Stimulated activated CD8-positive, alpha-beta memory T cell treated with anti-CD3 and anti-CD28 coated beads, Interleukin-12 subunit alpha, Interleukin-12 subunit beta, amount 100 ng/mL, for 4 hours (primary cell): Measurements from ENCODE around the gene GREB1.

ENCODE experiments used
- DNase-seq: peaks from one replicate; pipeline ENCODE4 v3.0.0-alpha.2; 2020; ENCODE audit warnings: low read depth

The GREB1 gene

GRCh38 chr2:11533278-11534070 lies at the start of gene GREB1:
TSS of gene GREB1 (plus strand) at chr2:11534045. CDS start at chr2:11556615, 22,570 bp downstream.
- DNase-seq: no peak

- DNase-seq: no peak
These were observed 45.0 kb upstream of the GREB1 start for GRCh38 chr2:11488809-11489208.

GRCh38 chr2:11490194-11490593 lies 43.7 kb upstream of the GREB1 start:
- DNase-seq: no peak

- no peak for DNase-seq
These were observed 42.4 kb upstream of the GREB1 start for GRCh38 chr2:11491348-11491933.

GRCh38 chr2:11492244-11492643 lies 41.6 kb upstream of the GREB1 start:
- no peak for DNase-seq

- DNase-seq: no peak
These were observed 41.1 kb upstream of the GREB1 start for GRCh38 chr2:11492720-11493119.

GRCh38 chr2:11493282-11493681 lies 40.6 kb upstream of the GREB1 start:
- no peak for DNase-seq

- DNase-seq: no peak
These were observed 39.5 kb upstream of the GREB1 start for GRCh38 chr2:11494310-11494709.

- DNase-seq: no peak
These were observed 37.8 kb upstream of the GREB1 start for GRCh38 chr2:11495844-11496681.

- DNase-seq: no peak
These were observed 35.3 kb upstream of the GREB1 start for GRCh38 chr2:11498543-11499034.

- DNase-seq: no peak
These were observed 34.6 kb upstream of the GREB1 start for GRCh38 chr2:11499081-11499743.

- DNase-seq: no peak
These were observed 33.0 kb upstream of the GREB1 start for GRCh38 chr2:11500702-11501303.

GRCh38 chr2:11502740-11503292 lies 31.0 kb upstream of the GREB1 start:
- DNase-seq: no peak

GRCh38 chr2:11503354-11503927 lies 30.4 kb upstream of the GREB1 start:
- DNase-seq: no peak

- no peak for DNase-seq
These were observed 27.9 kb upstream of the GREB1 start for GRCh38 chr2:11505652-11506610.

GRCh38 chr2:11506611-11506969 lies 27.3 kb upstream of the GREB1 start:
- DNase-seq: no peak

- DNase-seq: no peak
These were observed 26.3 kb upstream of the GREB1 start for GRCh38 chr2:11507517-11507916.

- no peak for DNase-seq
These were observed 25.6 kb upstream of the GREB1 start for GRCh38 chr2:11508279-11508678.

- DNase-seq: no peak
These were observed 24.0 kb upstream of the GREB1 start for GRCh38 chr2:11509657-11510360.
